T-helper 17 cell (primary cell): ENCODE results near the gene ZNRF1. TPM values are rescaled to one million over a fixed set of nuclear protein-coding genes. Genes with fewer than 3 reads are reported as not detected.

Experiments
- ATAC-seq: fragments of 150-1000 bp; cut with Tn5 transposase; 2 replicates; pipeline ENCODE4 v1.10.0; 2021; ENCODE audit warnings: mild to moderate bottlenecking, moderate library complexity
- DNase-seq, 3 donors: peaks; one replicate each; pipeline versions ENCODE4 v3.0.0 to v3.0.0-alpha.2; 2020 to 2021
- H3K9me3 ChIP-seq: one replicate; pipeline ENCODE4 v1.7.0; 2013; ENCODE audit warnings: low read length, mild to moderate bottlenecking; ENCODE audit not compliant: control insufficient read depth, poor library complexity, severe bottlenecking
- H3K27ac Mint-ChIP-seq: one replicate; pipeline ENCODE4 v1.8.0; 2022; ENCODE audit warnings: mild to moderate bottlenecking, moderate library complexity, mixed read lengths
- H3K27me3 Mint-ChIP-seq: one replicate; pipeline ENCODE4 v1.8.0; 2022; ENCODE audit warnings: mixed read lengths
- H3K36me3 Mint-ChIP-seq: one replicate; pipeline ENCODE4 v1.8.0; 2022; ENCODE audit warnings: low read depth, mixed read lengths
- H3K4me1 Mint-ChIP-seq: one replicate; pipeline ENCODE4 v1.8.0; 2022; ENCODE audit warnings: mild to moderate bottlenecking, mixed read lengths
- H3K4me3 Mint-ChIP-seq: one replicate; pipeline ENCODE4 v1.8.0; 2022; ENCODE audit warnings: mild to moderate bottlenecking, moderate library complexity, mixed read lengths
- total RNA-seq, 4 donors: library from RNA in 2 of 4; stranded (reverse) in 2 of 4; gene quantifications; one replicate each; pipeline ENCODE4 v1.2.3 and lab custom pipeline; 2022 to 2026

Gene ZNRF1
- total RNA-seq, 2 donors from 2014 or later: 10.7 to 18.1 TPM

- H3K27me3 Mint-ChIP-seq: no peaks in the 10 kb centered on the region
- H3K27ac Mint-ChIP-seq: peak overlapping the region; percentile 97
- ATAC-seq (no peak), DNase-seq (no peak)
- no peaks in the 10 kb centered on the region for H3K9me3 ChIP-seq
- H3K4me3 Mint-ChIP-seq: peak overlapping the region; percentile 34
- H3K36me3 Mint-ChIP-seq: peaks cover 2% of the 10 kb centered on the region
- peaks cover 49% of the 10 kb centered on the region for H3K4me1 Mint-ChIP-seq
Measured at GRCh38 chr16:75073545-75074303, 74.9 kb downstream of the ZNRF1 start.

GRCh38 chr16:75074304-75074793, 75.5 kb downstream of the ZNRF1 start:
- Mint-ChIP-seq H3K27me3 (no peaks in the 10 kb centered on the region), H3K27ac (peak overlapping the region; percentile 97), H3K36me3 (peaks cover 2% of the 10 kb centered on the region), H3K4me3 (no peak overlapping the region), H3K4me1 (peaks cover 52% of the 10 kb centered on the region)
- DNase-seq (no peak), ATAC-seq (no peak)
- no peaks in the 10 kb centered on the region for H3K9me3 ChIP-seq

DNA sequence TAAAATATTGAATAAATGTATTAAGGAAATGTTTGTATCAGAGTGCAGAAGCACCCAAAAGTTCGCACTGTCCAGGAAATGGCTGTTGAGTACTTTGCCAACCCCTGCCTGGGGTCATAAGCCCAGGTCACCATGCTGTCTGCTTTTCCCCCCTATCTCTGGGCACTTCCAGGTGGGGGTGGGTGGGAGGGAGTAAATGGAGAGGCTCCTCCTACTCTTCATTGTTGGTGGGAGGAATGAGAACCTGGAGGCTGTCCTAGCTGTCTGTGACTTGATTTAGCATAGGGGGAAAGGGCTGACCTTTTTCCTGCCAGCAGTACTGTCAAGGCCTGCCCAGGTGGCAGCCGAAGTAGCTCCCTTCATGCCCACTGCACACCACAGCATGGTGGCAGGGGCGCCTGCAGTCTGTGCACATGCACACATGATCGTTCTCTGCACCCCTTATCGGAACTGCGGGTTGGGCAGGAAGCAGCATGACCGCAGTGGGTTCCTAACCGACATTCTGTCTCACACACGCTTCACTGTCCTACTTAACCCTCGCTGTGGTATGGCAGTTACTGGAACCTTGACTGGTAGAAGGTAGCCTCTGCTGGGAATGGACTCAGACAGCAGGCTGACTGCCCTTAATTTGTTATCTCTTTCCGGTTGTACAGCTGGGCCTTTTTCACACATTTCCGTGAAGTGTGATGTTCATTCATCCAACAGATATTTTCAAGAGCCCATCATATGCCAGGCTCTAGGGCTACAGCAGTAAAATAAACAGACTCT, 76.3 kb downstream of the ZNRF1 start:
- peak; percentile 64 to 83 (median 76) for DNase-seq
- peak; percentile 97 for ATAC-seq
- H3K9me3 ChIP-seq: no peaks in the 10 kb centered on the region
- H3K27ac Mint-ChIP-seq: peak overlapping the region; percentile 97
- peak overlapping the region; percentile 93 for H3K4me3 Mint-ChIP-seq
- H3K27me3 Mint-ChIP-seq: no peaks in the 10 kb centered on the region
- H3K4me1 Mint-ChIP-seq: peaks cover 52% of the 10 kb centered on the region
- peaks cover 2% of the 10 kb centered on the region for H3K36me3 Mint-ChIP-seq

GRCh38 chr16:75075688-75076268, 77.0 kb downstream of the ZNRF1 start:
- DNase-seq: no peak
- H3K27me3 Mint-ChIP-seq: no peaks in the 10 kb centered on the region
- H3K9me3 ChIP-seq: no peaks in the 10 kb centered on the region
- ATAC-seq: no peak
- peak overlapping the region; percentile 93 for H3K4me3 Mint-ChIP-seq
- H3K27ac Mint-ChIP-seq: peak overlapping the region; percentile 97
- H3K36me3 Mint-ChIP-seq: peaks cover 2% of the 10 kb centered on the region
- H3K4me1 Mint-ChIP-seq: peaks cover 48% of the 10 kb centered on the region

DNA sequence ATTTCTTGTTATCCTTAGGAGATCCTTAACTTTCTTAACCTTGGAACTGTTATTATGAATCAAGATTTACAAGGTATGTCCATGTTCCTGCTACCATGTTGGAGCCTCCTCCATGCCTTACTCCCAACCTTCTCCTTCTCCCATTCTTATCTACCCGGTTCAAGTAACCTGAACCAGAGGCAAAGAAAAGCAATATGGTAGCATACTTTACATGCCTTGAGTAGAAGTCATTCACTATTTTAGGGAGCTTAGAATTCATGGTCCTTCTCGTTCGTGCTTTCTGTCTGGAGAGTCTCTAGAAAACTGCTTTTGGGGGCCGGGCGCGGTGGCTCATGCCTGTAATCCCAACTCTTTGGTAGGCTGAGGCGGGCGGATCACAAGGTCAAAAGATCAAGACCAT, 80.1 kb downstream of the ZNRF1 start:
- Mint-ChIP-seq H3K27me3 (no peaks in the 10 kb centered on the region), H3K27ac (peak overlapping the region; percentile 97)

GRCh38 chr16:75079346-75079926, 80.6 kb downstream of the ZNRF1 start:
- Mint-ChIP-seq H3K27ac (no peak overlapping the region), H3K36me3 (peaks cover 6% of the 10 kb centered on the region), H3K27me3 (no peaks in the 10 kb centered on the region), H3K4me3 (no peak overlapping the region), H3K4me1 (peaks cover 46% of the 10 kb centered on the region)
- ATAC-seq: no peak
- H3K9me3 ChIP-seq: no peaks in the 10 kb centered on the region
- DNase-seq: no peak

More for the DNA sequence above, 80.1 kb downstream of the ZNRF1 start:
- H3K4me1 Mint-ChIP-seq: peaks cover 47% of the 10 kb centered on the region
- no peak for DNase-seq
- no peak overlapping the region for H3K4me3 Mint-ChIP-seq
- peaks cover 2% of the 10 kb centered on the region for H3K36me3 Mint-ChIP-seq
- no peaks in the 10 kb centered on the region for H3K9me3 ChIP-seq
- no peak for ATAC-seq

GRCh38 chr16:75080205-75081029, 81.6 kb downstream of the ZNRF1 start:
- ATAC-seq: no peak
- H3K9me3 ChIP-seq: no peaks in the 10 kb centered on the region
- Mint-ChIP-seq H3K36me3 (peaks cover 6% of the 10 kb centered on the region), H3K4me3 (no peak overlapping the region), H3K27ac (peak overlapping the region; percentile 82), H3K4me1 (peaks cover 51% of the 10 kb centered on the region), H3K27me3 (no peaks in the 10 kb centered on the region)
- DNase-seq: no peak

- DNase-seq (no peak), ATAC-seq (no peak)
- H3K27me3 Mint-ChIP-seq: no peaks in the 10 kb centered on the region
- peak overlapping the region; percentile 82 for H3K27ac Mint-ChIP-seq
- peaks cover 4% of the 10 kb centered on the region for H3K36me3 Mint-ChIP-seq
- no peaks in the 10 kb centered on the region for H3K9me3 ChIP-seq
- H3K4me1 Mint-ChIP-seq: peaks cover 44% of the 10 kb centered on the region
- no peak overlapping the region for H3K4me3 Mint-ChIP-seq
Measured at GRCh38 chr16:75081179-75081859, 82.5 kb downstream of the ZNRF1 start.

- peak overlapping the region; percentile 84 for H3K27ac Mint-ChIP-seq
- DNase-seq: no peak
- no peaks in the 10 kb centered on the region for H3K27me3 Mint-ChIP-seq
- peaks cover 31% of the 10 kb centered on the region for H3K4me1 Mint-ChIP-seq
- no peaks in the 10 kb centered on the region for H3K9me3 ChIP-seq
- ATAC-seq: no peak
- no peak overlapping the region for H3K4me3 Mint-ChIP-seq
- H3K36me3 Mint-ChIP-seq: peaks cover 4% of the 10 kb centered on the region
Measured at GRCh38 chr16:75083813-75084212, 85.0 kb downstream of the ZNRF1 start.

GRCh38 chr16:75085556-75085955, 86.7 kb downstream of the ZNRF1 start:
- Mint-ChIP-seq H3K4me3 (no peak overlapping the region), H3K27ac (peak overlapping the region; percentile 14), H3K4me1 (peaks cover 33% of the 10 kb centered on the region), H3K36me3 (peaks cover 4% of the 10 kb centered on the region), H3K27me3 (no peaks in the 10 kb centered on the region)
- no peak for ATAC-seq
- no peaks in the 10 kb centered on the region for H3K9me3 ChIP-seq
- DNase-seq: no peak

GRCh38 chr16:75086281-75086680, 87.5 kb downstream of the ZNRF1 start:
- Mint-ChIP-seq H3K27me3 (no peaks in the 10 kb centered on the region), H3K36me3 (peaks cover 4% of the 10 kb centered on the region), H3K4me3 (no peak overlapping the region), H3K4me1 (peaks cover 30% of the 10 kb centered on the region), H3K27ac (no peak overlapping the region)
- no peaks in the 10 kb centered on the region for H3K9me3 ChIP-seq
- ATAC-seq: no peak
- DNase-seq: no peak
